ENCODE results near the gene C8G. TPM values are rescaled to one million over a fixed set of nuclear protein-coding genes. Genes with fewer than 3 reads are reported as not detected.

The C8G gene
- total RNA-seq, 1 experiment from 2014 or later: 0.77 TPM

- POLR2A ChIA-PET (ENCODE audit: unreplicated experiment): no interaction called here
These were observed 50.3 kb downstream of the C8G start for GRCh38 chr9:136995362-136995761.

GRCh38 chr9:136995772-136996311 is 50.8 kb downstream of the C8G start:
- no TSS peak for BruUV-seq (replicated peaks)
- Histone ChIP-seq H3K36me3 (ENCODE audit: low read depth, low read length) (no peaks in the 10 kb centered on the region; the same call in 1 of the 2 replicates), H3K4me1 (ENCODE audit: insufficient read depth, low read length) (peaks cover 27% of the 10 kb centered on the region), H3K27me3 (ENCODE audit: low read length) (no peaks in the 10 kb centered on the region), H3K79me2 (ENCODE audit: low read length) (peaks cover 16% of the 10 kb centered on the region), H3K4me3 (ENCODE audit: low read length) (peak overlapping the region; percentile 58), H2AFZ (ENCODE audit: low read length) (no peak overlapping the region), H3K9me3 (ENCODE audit: low read length) (no peaks in the 10 kb centered on the region), H3K27ac (ENCODE audit: low read length) (no peak overlapping the region), H3K4me2 (ENCODE audit: low read length) (peak overlapping the region; percentile 77), H4K20me1 (ENCODE audit: low read length) (no peaks in the 10 kb centered on the region), H3K9me2 (replicated peaks; ENCODE audit: low read length) (no peaks in the 10 kb centered on the region), H3K9ac (ENCODE audit: low read length) (no peak overlapping the region), H3F3A (ENCODE audit: low read length, unreplicated experiment) (no peaks in the 10 kb centered on the region)
- no peak for DNase-seq
- intact Hi-C loops (cut with micrococcal nuclease): loop anchor here (10.0 kb wide), 1 partner anchor 151 kb away; the partner anchor contains the start of genes AJM1 and PHPT1
- CTCF ChIA-PET: interaction anchor here (0.7 to 1.4 kb wide), 5 partner anchors 34 to 52 kb away, joined by 3 to 9 read pairs (median 3); partner anchors contain the start of gene FBXW5
- TF ChIP-seq CTCF (conservative IDR thresholded peaks at IDR 0.05; ENCODE audit: low read depth, low read length): no peak
- TF ChIP-seq EZH2 (IDR thresholded peaks at IDR 0.05; ENCODE audit: low read length, unreplicated experiment): no peak
- no peak for TF ChIP-seq EZH2phosphoT487 (IDR thresholded peaks at IDR 0.05; ENCODE audit: borderline replicate concordance, low read length)
- peak; percentile 4; the same call in 1 of the 2 replicates for ATAC-seq
- POLR2A ChIA-PET (ENCODE audit: unreplicated experiment): no interaction called here

More at GRCh38 chr9:136995362-136995761, 50.3 kb downstream of the C8G start:
- Histone ChIP-seq H3K9me2 (replicated peaks; ENCODE audit: low read length) (no peaks in the 10 kb centered on the region), H3K4me2 (ENCODE audit: low read length) (no peak overlapping the region), H3K36me3 (ENCODE audit: low read depth, low read length) (no peaks in the 10 kb centered on the region; the same call in 1 of the 2 replicates), H3K9ac (ENCODE audit: low read length) (no peak overlapping the region), H3K27me3 (ENCODE audit: low read length) (no peaks in the 10 kb centered on the region), H3K4me3 (ENCODE audit: low read length) (no peak overlapping the region), H3K9me3 (ENCODE audit: low read length) (no peaks in the 10 kb centered on the region), H3K79me2 (ENCODE audit: low read length) (peaks cover 16% of the 10 kb centered on the region), H4K20me1 (ENCODE audit: low read length) (no peaks in the 10 kb centered on the region), H3K4me1 (ENCODE audit: insufficient read depth, low read length) (peaks cover 27% of the 10 kb centered on the region), H3F3A (ENCODE audit: low read length, unreplicated experiment) (no peaks in the 10 kb centered on the region), H3K27ac (ENCODE audit: low read length) (no peak overlapping the region), H2AFZ (ENCODE audit: low read length) (no peak overlapping the region)
- TF ChIP-seq EZH2 (IDR thresholded peaks at IDR 0.05; ENCODE audit: low read length, unreplicated experiment) (no peak), EZH2phosphoT487 (IDR thresholded peaks at IDR 0.05; ENCODE audit: borderline replicate concordance, low read length) (no peak), CTCF (conservative IDR thresholded peaks at IDR 0.05; ENCODE audit: low read depth, low read length) (no peak)
- DNase-seq (no peak), ATAC-seq (no peak)
- BruUV-seq (replicated peaks): no TSS peak
- intact Hi-C loops (cut with micrococcal nuclease): loop anchor here (10.0 kb wide), 1 partner anchor 151 kb away; the partner anchor contains the start of genes AJM1 and PHPT1
- CTCF ChIA-PET: interaction anchor here (0.7 to 1.4 kb wide), 3 partner anchors 39 to 47 kb away, joined by 3 to 9 read pairs (median 3); no protein-coding TSS in a partner anchor

Other genes starting within 250 kb of the C8G start
- gene DIPK1B, start 232.7 kb upstream of the C8G start, total RNA-seq (2014; rRNA removed): 19.5 and 26.3 TPM in 2 replicates
- gene LCN10, start 202.3 kb upstream of the C8G start, total RNA-seq (2014; rRNA removed): not detected in 2 replicates
- gene LCN6, start 196.7 kb upstream of the C8G start, total RNA-seq (2014; rRNA removed): not detected in 2 replicates
- not detected in 2 replicates for gene LCN8, start 187.0 kb upstream of the C8G start, total RNA-seq (2014; rRNA removed)
- gene LCN15, start 180.7 kb upstream of the C8G start, total RNA-seq (2014; rRNA removed): not detected in 2 replicates
- gene TMEM141, start 153.9 kb upstream of the C8G start, total RNA-seq (2014; rRNA removed): 94.6 and 101 TPM in 2 replicates
- gene CCDC183, start 148.9 kb upstream of the C8G start, total RNA-seq (2014; rRNA removed): 0.87 and 1.2 TPM in 2 replicates
- gene RABL6, start 137.3 kb upstream of the C8G start, total RNA-seq (2014; rRNA removed): 84.3 and 113 TPM in 2 replicates
- gene AJM1, start 102.8 kb upstream of the C8G start, total RNA-seq (2014; rRNA removed): 1.4 and 2.6 TPM in 2 replicates
- 83.2 and 111 TPM in 2 replicates for gene PHPT1, start 95.8 kb upstream of the C8G start, total RNA-seq (2014; rRNA removed)
- 3.0 and 5.3 TPM in 2 replicates for gene MAMDC4, start 92.9 kb upstream of the C8G start, total RNA-seq (2014; rRNA removed)
- gene EDF1, start 78.9 kb upstream of the C8G start, total RNA-seq (2014; rRNA removed): 544 and 562 TPM in 2 replicates
- gene TRAF2, start 58.7 kb upstream of the C8G start, total RNA-seq (2014; rRNA removed): 11.5 and 25.4 TPM in 2 replicates
- gene FBXW5, start 505 bp upstream of the C8G start, total RNA-seq (2014; rRNA removed): 138 and 159 TPM in 2 replicates
- gene LCN12, start 7.0 kb downstream of the C8G start, total RNA-seq (2014; rRNA removed): 0.55 TPM in 1 of 2 replicates, not detected in the other
- not detected in 2 replicates for gene PTGDS, start 32.3 kb downstream of the C8G start, total RNA-seq (2014; rRNA removed)
- not detected in 2 replicates for gene LCNL1, start 37.8 kb downstream of the C8G start, total RNA-seq (2014; rRNA removed)
- 113 and 137 TPM in 2 replicates for gene PAXX, start 47.2 kb downstream of the C8G start, total RNA-seq (2014; rRNA removed)
- 1.4 and 4.3 TPM in 2 replicates for gene CLIC3, start 51.3 kb downstream of the C8G start, total RNA-seq (2014; rRNA removed)
- gene ABCA2, start 83.0 kb downstream of the C8G start, total RNA-seq (2014; rRNA removed): 25.9 and 31.5 TPM in 2 replicates
- not detected in 2 replicates for gene FUT7, start 86.8 kb downstream of the C8G start, total RNA-seq (2014; rRNA removed)
- 25.4 and 33.3 TPM in 2 replicates for gene NPDC1, start 100.9 kb downstream of the C8G start, total RNA-seq (2014; rRNA removed)
- 0.92 and 1.3 TPM in 2 replicates for gene ENTPD2, start 108.8 kb downstream of the C8G start, total RNA-seq (2014; rRNA removed)
- 98.4 and 134 TPM in 2 replicates for gene SAPCD2, start 125.3 kb downstream of the C8G start, total RNA-seq (2014; rRNA removed)
- gene UAP1L1, start 132.3 kb downstream of the C8G start, total RNA-seq (2014; rRNA removed): 5.0 and 6.4 TPM in 2 replicates
- gene MAN1B1, start 141.7 kb downstream of the C8G start, total RNA-seq (2014; rRNA removed): 65.5 and 71.6 TPM in 2 replicates
- 101 and 103 TPM in 2 replicates for gene DPP7, start 169.5 kb downstream of the C8G start, total RNA-seq (2014; rRNA removed)
- 0.11 TPM in 1 of 2 replicates, not detected in the other for gene GRIN1, start 193.9 kb downstream of the C8G start, total RNA-seq (2014; rRNA removed)
- 0.40 and 2.0 TPM in 2 replicates for gene LRRC26, start 224.8 kb downstream of the C8G start, total RNA-seq (2014; rRNA removed)
- not detected in 2 replicates for gene TMEM210, start 226.8 kb downstream of the C8G start, total RNA-seq (2014; rRNA removed)
- 21.6 and 30.2 TPM in 2 replicates for gene ANAPC2, start 243.3 kb downstream of the C8G start, total RNA-seq (2014; rRNA removed)
- 123 and 148 TPM in 2 replicates for gene SSNA1, start 243.4 kb downstream of the C8G start, total RNA-seq (2014; rRNA removed)

All from PC-3 (cell line).